ENCODE data around the gene PTPRK.

DNA sequence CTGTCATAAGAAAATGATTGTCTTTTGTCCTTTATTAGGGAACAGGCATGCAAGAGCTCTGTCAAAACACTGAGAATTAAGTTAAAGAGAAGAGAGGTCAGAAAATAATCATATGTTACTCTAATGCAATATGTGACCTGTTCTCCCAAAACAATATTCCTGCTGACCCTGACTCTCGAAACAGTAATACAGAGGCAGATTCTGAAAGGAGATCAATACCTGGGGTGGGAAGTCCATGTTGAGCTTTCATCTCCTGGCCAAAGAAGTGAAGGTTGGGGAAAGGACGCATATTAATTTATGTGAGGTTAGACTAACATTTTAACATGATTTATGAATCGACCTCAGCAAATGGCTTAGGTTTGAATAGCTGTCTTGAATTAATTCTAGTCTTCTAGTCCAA, 243.0 kb downstream of the PTPRK start:
- TF ChIP-seq, protein P1, sequence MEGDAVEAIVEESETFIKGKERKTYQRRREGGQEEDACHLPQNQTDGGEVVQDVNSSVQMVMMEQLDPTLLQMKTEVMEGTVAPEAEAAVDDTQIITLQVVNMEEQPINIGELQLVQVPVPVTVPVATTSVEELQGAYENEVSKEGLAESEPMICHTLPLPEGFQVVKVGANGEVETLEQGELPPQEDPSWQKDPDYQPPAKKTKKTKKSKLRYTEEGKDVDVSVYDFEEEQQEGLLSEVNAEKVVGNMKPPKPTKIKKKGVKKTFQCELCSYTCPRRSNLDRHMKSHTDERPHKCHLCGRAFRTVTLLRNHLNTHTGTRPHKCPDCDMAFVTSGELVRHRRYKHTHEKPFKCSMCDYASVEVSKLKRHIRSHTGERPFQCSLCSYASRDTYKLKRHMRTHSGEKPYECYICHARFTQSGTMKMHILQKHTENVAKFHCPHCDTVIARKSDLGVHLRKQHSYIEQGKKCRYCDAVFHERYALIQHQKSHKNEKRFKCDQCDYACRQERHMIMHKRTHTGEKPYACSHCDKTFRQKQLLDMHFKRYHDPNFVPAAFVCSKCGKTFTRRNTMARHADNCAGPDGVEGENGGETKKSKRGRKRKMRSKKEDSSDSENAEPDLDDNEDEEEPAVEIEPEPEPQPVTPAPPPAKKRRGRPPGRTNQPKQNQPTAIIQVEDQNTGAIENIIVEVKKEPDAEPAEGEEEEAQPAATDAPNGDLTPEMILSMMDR (conservative IDR thresholded peaks at IDR 0.05; ENCODE audit: low read depth in 2 of 2): no peak
- TF ChIP-seq, protein P2, sequence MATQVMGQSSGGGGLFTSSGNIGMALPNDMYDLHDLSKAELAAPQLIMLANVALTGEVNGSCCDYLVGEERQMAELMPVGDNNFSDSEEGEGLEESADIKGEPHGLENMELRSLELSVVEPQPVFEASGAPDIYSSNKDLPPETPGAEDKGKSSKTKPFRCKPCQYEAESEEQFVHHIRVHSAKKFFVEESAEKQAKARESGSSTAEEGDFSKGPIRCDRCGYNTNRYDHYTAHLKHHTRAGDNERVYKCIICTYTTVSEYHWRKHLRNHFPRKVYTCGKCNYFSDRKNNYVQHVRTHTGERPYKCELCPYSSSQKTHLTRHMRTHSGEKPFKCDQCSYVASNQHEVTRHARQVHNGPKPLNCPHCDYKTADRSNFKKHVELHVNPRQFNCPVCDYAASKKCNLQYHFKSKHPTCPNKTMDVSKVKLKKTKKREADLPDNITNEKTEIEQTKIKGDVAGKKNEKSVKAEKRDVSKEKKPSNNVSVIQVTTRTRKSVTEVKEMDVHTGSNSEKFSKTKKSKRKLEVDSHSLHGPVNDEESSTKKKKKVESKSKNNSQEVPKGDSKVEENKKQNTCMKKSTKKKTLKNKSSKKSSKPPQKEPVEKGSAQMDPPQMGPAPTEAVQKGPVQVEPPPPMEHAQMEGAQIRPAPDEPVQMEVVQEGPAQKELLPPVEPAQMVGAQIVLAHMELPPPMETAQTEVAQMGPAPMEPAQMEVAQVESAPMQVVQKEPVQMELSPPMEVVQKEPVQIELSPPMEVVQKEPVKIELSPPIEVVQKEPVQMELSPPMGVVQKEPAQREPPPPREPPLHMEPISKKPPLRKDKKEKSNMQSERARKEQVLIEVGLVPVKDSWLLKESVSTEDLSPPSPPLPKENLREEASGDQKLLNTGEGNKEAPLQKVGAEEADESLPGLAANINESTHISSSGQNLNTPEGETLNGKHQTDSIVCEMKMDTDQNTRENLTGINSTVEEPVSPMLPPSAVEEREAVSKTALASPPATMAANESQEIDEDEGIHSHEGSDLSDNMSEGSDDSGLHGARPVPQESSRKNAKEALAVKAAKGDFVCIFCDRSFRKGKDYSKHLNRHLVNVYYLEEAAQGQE (IDR thresholded peaks at IDR 0.05; ENCODE audit: unreplicated experiment): no peak
